ENCODE results near the gene BNIP1.

DNA sequence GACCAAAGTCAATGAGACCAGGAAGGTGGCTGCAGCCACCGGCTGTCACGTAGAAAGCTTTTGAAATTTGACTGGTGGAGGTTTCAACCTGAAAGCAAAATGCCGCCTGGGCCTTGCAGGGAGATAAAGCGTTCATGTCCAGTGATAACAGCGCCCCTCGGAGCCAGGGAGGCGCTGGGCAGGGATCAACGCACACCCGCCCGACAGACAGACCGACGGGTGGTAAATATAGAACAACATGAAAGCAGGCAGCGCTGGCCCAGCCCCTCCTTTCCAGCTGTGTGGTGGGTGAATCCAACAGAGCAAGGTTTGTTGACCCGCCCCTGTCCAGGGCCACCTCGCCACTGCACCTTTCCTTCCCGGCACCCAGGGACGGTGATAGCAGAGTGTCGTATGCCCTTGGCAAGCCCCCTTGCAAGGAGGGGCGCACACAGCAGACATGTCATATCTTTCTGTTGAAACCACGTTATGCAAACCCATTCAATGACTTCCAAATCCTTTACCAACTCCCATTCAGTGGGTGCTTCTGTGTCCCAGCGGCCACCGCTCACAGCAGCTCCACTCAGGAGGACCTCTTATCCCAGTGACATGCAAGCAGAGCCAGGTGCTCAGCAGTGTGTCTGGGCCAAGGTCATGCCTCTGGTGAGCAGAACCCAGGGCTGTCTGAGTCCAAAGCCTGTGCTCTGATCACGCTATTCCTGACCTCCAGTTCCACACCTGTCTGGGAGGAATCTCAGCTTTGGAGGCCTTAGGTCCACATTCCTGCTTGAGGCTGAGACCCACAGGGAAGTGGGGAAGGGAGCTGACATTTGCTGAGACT is 52.0 kb downstream of the BNIP1 start:
- TF ChIP-seq, protein P1, sequence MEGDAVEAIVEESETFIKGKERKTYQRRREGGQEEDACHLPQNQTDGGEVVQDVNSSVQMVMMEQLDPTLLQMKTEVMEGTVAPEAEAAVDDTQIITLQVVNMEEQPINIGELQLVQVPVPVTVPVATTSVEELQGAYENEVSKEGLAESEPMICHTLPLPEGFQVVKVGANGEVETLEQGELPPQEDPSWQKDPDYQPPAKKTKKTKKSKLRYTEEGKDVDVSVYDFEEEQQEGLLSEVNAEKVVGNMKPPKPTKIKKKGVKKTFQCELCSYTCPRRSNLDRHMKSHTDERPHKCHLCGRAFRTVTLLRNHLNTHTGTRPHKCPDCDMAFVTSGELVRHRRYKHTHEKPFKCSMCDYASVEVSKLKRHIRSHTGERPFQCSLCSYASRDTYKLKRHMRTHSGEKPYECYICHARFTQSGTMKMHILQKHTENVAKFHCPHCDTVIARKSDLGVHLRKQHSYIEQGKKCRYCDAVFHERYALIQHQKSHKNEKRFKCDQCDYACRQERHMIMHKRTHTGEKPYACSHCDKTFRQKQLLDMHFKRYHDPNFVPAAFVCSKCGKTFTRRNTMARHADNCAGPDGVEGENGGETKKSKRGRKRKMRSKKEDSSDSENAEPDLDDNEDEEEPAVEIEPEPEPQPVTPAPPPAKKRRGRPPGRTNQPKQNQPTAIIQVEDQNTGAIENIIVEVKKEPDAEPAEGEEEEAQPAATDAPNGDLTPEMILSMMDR (conservative IDR thresholded peaks at IDR 0.05 in 1 of 2, IDR thresholded peaks at IDR 0.05 in 1 of 2; ENCODE audit: low read depth in 1 of 2, low read length in 2 of 2), result no peak
- no peak for TF ChIP-seq EZH2 (IDR thresholded peaks at IDR 0.05; ENCODE audit: low read length, missing control alignments)

All from fibroblast of lung (primary cell).